ENCODE results near the gene ITGB5.
A peak's percentile ranks its signal among the peaks of the same experiment; 100 is the strongest.

The ITGB5 gene

DNA sequence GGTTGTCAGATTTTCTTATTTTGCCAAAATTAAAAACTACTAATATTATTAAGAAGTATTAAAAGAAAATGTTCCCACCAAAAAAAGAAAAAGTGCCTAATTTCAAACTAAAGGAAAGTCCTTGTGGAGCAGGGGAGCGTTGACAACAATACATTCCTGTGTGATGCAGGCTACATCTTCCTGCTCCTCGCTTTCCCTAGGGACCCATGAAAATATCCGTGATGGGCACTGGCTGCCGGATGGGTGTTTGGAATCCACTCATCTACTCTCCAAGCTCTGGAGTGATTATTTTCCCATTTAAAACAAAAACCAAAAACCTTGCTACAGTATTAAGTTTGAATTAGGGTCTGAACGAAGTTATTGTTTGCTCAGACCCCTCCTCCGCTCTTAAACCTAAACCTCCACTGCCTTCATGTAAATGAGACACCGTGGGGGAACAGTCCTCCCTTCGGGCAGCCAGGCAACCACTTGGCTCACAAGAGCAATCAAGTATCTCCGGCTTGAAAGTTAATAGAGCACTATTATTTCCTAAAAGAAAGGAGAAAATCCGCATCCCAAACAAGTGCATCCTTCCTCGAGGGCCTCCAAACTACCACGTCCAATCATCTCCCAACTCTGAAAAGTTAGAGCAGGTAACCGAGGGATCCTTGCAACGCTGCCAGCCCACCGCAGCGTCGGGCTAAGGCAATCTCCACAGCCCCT is 1.5 kb downstream of the ITGB5 start:
- TF ChIP-seq, protein P1, sequence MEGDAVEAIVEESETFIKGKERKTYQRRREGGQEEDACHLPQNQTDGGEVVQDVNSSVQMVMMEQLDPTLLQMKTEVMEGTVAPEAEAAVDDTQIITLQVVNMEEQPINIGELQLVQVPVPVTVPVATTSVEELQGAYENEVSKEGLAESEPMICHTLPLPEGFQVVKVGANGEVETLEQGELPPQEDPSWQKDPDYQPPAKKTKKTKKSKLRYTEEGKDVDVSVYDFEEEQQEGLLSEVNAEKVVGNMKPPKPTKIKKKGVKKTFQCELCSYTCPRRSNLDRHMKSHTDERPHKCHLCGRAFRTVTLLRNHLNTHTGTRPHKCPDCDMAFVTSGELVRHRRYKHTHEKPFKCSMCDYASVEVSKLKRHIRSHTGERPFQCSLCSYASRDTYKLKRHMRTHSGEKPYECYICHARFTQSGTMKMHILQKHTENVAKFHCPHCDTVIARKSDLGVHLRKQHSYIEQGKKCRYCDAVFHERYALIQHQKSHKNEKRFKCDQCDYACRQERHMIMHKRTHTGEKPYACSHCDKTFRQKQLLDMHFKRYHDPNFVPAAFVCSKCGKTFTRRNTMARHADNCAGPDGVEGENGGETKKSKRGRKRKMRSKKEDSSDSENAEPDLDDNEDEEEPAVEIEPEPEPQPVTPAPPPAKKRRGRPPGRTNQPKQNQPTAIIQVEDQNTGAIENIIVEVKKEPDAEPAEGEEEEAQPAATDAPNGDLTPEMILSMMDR (conservative IDR thresholded peaks at IDR 0.05; ENCODE audit: control insufficient read depth, insufficient read depth, low read depth, low read length) = no peak
- H3K4me3 ChIP-seq (ENCODE audit: control insufficient read depth, low read depth, low read length) = peak overlapping the region; percentile 72
- DNase-seq (ENCODE audit: low read depth) = peak; percentile 59

DNA sequence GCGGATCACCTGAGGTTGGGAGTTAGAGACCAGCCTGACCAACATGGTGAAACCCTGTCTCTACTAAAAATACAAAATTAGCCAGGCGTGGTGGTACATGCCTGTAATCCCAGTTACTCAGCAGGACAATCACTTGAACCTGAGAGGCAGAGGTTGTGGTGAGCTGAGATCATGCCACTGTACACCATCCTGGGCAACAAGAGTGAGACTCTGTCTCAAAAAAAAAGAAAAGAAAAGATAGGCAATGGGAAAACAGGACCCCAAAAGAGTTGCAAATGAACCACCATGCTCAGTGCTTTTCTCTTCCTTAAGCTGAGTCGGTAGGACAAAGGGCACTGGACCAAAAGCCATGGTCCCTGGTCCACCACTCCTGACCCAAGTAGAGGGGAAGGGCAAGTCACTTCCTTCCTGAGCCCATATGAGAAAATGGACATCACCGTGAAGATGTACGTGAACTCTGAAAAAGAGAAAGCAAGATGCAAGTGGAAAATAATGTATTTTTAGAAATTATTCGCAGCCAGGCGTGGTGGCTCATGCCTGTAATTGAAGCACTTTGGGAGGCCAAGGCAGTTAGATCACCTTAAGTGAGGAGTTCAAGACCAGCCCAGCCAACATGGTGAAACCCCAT is 2.6 kb downstream of the ITGB5 start:
- no peak overlapping the region for H3K4me3 ChIP-seq (ENCODE audit: control insufficient read depth, low read depth, low read length)
- TF ChIP-seq, protein P1 (conservative IDR thresholded peaks at IDR 0.05; ENCODE audit: control insufficient read depth, insufficient read depth, low read depth, low read length) = no peak

DNA sequence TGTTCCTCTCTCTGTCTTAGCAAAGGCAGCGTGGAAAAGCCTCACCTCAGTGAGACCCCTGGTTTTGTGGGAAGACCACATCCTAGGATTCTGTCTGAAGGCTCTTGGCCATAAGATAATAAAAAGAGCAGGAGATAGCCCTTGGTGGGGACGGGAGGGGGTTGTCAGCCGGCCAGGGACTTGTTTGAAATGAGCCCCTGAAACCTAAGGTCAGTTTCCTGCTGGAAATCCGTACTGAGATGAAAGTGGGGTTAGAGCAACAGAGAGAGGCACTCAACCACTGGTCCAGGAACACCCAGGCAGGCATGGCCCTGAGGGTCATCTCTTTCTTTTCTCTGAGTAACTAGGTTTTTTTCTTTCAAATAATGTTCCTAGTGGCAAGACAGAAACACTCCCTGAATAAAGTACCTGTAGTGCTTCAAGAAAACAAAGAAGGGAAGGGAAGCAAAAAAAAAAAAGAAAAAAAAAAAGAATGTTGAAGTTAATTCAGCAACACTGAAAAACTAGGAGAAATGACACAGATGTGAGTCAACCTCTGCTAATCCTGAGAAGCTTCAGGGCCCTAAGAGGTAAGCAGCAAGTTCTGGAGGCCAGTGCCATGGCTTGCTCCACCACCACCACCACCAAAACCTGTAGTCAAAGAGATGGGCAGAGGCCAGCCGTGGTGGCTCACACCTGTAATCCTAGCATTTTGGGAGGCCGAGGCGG is 3.2 kb downstream of the ITGB5 start:
- DNase-seq (ENCODE audit: low read depth) = peak; percentile 54
- TF ChIP-seq, protein P1 (conservative IDR thresholded peaks at IDR 0.05; ENCODE audit: control insufficient read depth, insufficient read depth, low read depth, low read length) = no peak
- H3K4me3 ChIP-seq (ENCODE audit: control insufficient read depth, low read depth, low read length) = no peak overlapping the region

More for the DNA sequence above, 2.6 kb downstream of the ITGB5 start:
- DNase-seq (ENCODE audit: low read depth) = no peak

DNA sequence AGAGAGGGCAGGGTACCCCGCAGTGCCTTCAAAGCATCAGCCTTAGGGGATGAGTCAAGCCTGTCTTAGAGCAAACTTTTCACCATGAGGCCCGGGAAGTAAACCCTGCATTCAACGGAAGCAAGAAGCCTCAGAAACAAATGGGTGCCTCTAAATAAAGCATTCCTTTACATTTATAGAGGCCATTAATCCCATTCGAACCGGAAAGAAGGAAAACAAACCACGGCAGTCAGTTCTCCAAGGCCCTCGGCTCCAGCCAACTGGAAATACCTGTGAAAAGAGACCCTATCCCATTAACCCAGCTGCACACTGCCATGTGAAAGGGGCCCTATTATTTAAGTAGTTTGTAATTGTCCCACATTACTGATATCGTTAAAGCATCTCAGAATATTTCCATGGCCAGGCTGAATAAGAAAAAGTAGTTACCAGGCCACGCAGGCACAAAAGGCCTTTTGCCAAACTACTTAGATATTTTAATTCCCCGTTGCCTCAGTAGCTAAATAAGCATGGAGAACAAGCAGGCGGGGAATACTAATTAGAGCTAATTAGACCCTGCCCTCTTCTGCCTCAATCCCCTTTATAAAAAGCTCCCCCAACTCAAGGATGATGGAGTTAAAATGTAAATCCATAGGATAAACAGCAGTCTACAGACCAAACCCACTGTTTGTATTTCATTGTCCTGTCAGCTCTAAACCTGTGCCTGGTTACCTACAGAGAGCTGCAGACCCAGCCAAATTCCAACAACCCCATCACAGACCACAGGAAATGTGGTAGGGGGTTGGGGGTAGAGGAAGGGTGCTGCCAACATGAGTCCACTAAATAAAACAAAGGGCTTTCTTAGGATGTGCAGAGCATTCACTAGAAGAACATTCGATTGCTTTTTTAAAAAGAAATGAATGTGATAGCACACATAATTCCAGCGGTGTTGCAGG is 4.1 kb downstream of the ITGB5 start:
- H3K4me3 ChIP-seq (ENCODE audit: control insufficient read depth, low read depth, low read length) = no peak overlapping the region
- DNase-seq (ENCODE audit: low read depth) = no peak
- TF ChIP-seq, protein P1 (conservative IDR thresholded peaks at IDR 0.05; ENCODE audit: control insufficient read depth, insufficient read depth, low read depth, low read length) = no peak

DNA sequence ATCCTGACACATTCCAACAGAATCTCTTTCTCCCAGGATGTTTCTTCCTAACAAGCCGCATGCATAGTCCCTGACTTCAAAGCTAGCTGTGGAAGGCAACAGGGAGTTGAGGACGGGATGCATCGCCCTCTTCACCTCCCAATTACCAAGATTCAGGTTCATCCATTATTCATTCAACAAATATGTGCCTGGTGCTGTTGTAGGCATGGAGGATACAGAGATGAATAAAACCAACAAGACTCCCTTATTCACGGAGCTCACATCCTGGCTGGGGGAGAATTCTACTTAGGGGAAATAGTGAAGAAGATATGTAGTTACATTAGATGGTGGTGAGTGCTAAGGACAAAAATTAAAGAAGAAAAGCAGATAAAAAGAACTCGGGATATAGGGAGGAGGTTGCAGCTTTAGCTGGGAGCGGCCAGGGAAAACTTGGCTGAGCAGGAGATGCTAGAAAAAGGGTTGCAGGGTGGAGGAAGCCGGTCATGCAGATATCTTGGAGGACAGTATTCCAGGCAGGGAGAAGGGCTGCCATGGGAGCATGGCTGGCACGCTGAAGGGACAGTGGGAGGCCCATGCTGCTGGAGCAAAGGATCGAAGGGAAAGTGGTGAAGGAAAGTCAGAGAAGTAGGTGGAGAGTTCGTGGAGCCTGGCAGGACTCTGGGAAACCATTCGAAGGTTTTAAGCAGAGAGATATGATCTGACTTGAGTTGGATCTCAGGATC is 5.0 kb downstream of the ITGB5 start:
- H3K4me3 ChIP-seq (ENCODE audit: control insufficient read depth, low read depth, low read length) = no peak overlapping the region
- no peak for DNase-seq (ENCODE audit: low read depth)
- TF ChIP-seq, protein P1 (conservative IDR thresholded peaks at IDR 0.05; ENCODE audit: control insufficient read depth, insufficient read depth, low read depth, low read length) = no peak

DNA sequence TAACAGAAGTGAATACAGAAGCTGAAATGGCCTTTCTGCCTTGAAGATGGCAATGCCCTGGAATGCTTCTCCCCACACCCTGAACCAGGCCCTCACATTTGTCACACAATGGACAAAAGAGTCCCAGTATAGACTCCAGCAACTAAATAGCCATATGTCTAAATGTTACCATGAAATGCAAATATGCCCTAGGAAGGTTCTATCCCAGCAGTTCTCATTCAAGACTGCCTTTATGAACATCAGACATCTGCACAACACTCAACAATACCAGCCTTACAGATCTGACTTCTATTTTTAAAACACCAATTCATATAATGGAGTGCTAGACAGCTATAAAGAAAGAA is 7.9 kb downstream of the ITGB5 start:
- no peak overlapping the region for H3K4me3 ChIP-seq (ENCODE audit: control insufficient read depth, low read depth, low read length)
- TF ChIP-seq, protein P1 (conservative IDR thresholded peaks at IDR 0.05; ENCODE audit: control insufficient read depth, insufficient read depth, low read depth, low read length) = no peak
- DNase-seq (ENCODE audit: low read depth) = no peak

All from fibroblast of mammary gland (primary cell).